Measurements from ENCODE around the gene PDGFD.

- TF ChIP-seq CTCF (IDR thresholded peaks at IDR 0.05; ENCODE audit: extremely low read depth in 1 of 2, insufficient read depth in 1 of 2, low read depth in 1 of 2, low read length in 2 of 2): no peak
- TF ChIP-seq POLR2AphosphoS5 (IDR thresholded peaks at IDR 0.05; ENCODE audit: insufficient read depth, low read depth, low read length): no peak
- no peak for TF ChIP-seq POLR2A (IDR thresholded peaks at IDR 0.05; ENCODE audit: low read depth, low read length)
- TF ChIP-seq EZH2 (IDR thresholded peaks at IDR 0.05; ENCODE audit: borderline replicate concordance, low read depth, low read length, severe bottlenecking): no peak
Measured at GRCh38 chr11:103871923-103872551, 291.9 kb downstream of the PDGFD start.

All from endothelial cell of umbilical vein (primary cell).